ENCODE measurements around the gene CABLES2.

The CABLES2 gene

DNA sequence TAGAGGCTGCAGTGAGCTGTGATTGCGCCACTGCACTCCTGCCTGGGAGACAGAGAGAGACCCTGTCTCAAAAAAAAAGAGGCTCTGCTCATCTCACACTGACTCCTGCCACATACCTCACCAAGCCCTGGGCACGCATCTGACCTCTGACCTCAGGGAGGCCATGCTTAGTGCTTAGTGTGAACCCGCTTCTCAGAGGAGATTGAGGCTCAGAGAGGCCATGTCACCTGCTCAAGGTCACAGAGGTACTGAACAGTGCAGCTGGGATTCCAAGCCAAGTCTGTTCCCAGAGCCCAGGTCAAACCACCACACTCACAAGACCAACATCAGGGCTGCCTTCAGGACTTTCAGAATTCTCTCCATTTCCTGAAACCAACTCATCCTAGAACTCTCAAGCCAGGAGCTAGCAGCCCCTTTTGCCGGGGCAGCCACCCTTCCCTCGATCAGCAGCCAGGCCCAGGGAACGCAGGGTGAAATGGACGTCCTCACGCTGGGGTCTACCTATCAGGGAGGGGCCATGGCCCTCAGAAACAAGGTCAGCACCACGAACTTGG, 2.9 kb downstream of the CABLES2 start:
- no peak overlapping the region for H3K27ac ChIP-seq (ENCODE audit: low read length)
- peaks cover 12% of the 10 kb centered on the region; the same call in 1 of the 2 replicates for H4K20me1 ChIP-seq (ENCODE audit: insufficient read depth, low read length)
- H3K36me3 ChIP-seq (replicated peaks; ENCODE audit: low read depth, low read length) = no peaks in the 10 kb centered on the region
- H2AFZ ChIP-seq (ENCODE audit: low read depth, low read length) = no peak overlapping the region
- H3K9ac ChIP-seq (ENCODE audit: low read length) = no peak overlapping the region
- H3K4me2 ChIP-seq (ENCODE audit: low read length) = no peak overlapping the region
- no peak overlapping the region for H3K4me3 ChIP-seq (ENCODE audit: low read length)
- H3K79me2 ChIP-seq (ENCODE audit: low read length) = peaks cover 31% of the 10 kb centered on the region
- H3K4me1 ChIP-seq (ENCODE audit: low read length) = peaks cover 18% of the 10 kb centered on the region
- no peak for TF ChIP-seq EZH2phosphoT487 (IDR thresholded peaks at IDR 0.05; ENCODE audit: low read depth)
- TF ChIP-seq, protein P1, sequence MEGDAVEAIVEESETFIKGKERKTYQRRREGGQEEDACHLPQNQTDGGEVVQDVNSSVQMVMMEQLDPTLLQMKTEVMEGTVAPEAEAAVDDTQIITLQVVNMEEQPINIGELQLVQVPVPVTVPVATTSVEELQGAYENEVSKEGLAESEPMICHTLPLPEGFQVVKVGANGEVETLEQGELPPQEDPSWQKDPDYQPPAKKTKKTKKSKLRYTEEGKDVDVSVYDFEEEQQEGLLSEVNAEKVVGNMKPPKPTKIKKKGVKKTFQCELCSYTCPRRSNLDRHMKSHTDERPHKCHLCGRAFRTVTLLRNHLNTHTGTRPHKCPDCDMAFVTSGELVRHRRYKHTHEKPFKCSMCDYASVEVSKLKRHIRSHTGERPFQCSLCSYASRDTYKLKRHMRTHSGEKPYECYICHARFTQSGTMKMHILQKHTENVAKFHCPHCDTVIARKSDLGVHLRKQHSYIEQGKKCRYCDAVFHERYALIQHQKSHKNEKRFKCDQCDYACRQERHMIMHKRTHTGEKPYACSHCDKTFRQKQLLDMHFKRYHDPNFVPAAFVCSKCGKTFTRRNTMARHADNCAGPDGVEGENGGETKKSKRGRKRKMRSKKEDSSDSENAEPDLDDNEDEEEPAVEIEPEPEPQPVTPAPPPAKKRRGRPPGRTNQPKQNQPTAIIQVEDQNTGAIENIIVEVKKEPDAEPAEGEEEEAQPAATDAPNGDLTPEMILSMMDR (IDR thresholded peaks at IDR 0.05; ENCODE audit: low read depth, low read length) = no peak
- H3K9me3 ChIP-seq (ENCODE audit: insufficient read depth, low read length) = no peaks in the 10 kb centered on the region
- H3K27me3 ChIP-seq (ENCODE audit: low read depth, low read length) = no peaks in the 10 kb centered on the region

DNA sequence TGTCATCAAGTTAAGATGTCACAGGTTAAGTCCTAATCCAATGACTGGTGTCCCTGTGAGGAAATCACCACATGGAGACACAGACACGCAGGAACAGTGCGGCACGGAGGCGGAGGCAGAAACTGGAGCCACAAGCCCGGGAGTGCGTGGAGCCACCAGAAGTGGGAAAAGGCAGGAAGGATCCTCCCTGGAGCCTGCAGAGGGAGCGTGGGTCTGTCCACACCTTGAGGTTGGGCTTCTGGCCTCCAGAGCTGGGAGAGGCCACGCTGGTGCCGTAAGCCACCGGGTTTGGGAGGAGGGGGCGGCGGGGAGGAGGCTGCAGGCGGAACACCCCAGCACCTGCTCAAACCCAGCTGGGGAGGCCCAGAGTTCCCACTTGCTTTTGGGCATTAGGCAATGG, 3.8 kb downstream of the CABLES2 start:
- Histone ChIP-seq H3K4me1 (ENCODE audit: low read length) (peaks cover 18% of the 10 kb centered on the region), H3K9ac (ENCODE audit: low read length) (no peak overlapping the region), H3K27ac (ENCODE audit: low read length) (no peak overlapping the region), H2AFZ (ENCODE audit: low read depth, low read length) (no peak overlapping the region), H3K9me3 (ENCODE audit: insufficient read depth, low read length) (no peaks in the 10 kb centered on the region), H3K27me3 (ENCODE audit: low read depth, low read length) (no peaks in the 10 kb centered on the region), H3K36me3 (replicated peaks; ENCODE audit: low read depth, low read length) (no peaks in the 10 kb centered on the region), H4K20me1 (ENCODE audit: insufficient read depth, low read length) (peaks cover 12% of the 10 kb centered on the region; the same call in 1 of the 2 replicates), H3K79me2 (ENCODE audit: low read length) (peaks cover 31% of the 10 kb centered on the region), H3K4me2 (ENCODE audit: low read length) (no peak overlapping the region), H3K4me3 (ENCODE audit: low read length) (no peak overlapping the region)
- no peak for TF ChIP-seq EZH2phosphoT487 (IDR thresholded peaks at IDR 0.05; ENCODE audit: low read depth)
- TF ChIP-seq, protein P1 (IDR thresholded peaks at IDR 0.05; ENCODE audit: low read depth, low read length) = no peak

DNA sequence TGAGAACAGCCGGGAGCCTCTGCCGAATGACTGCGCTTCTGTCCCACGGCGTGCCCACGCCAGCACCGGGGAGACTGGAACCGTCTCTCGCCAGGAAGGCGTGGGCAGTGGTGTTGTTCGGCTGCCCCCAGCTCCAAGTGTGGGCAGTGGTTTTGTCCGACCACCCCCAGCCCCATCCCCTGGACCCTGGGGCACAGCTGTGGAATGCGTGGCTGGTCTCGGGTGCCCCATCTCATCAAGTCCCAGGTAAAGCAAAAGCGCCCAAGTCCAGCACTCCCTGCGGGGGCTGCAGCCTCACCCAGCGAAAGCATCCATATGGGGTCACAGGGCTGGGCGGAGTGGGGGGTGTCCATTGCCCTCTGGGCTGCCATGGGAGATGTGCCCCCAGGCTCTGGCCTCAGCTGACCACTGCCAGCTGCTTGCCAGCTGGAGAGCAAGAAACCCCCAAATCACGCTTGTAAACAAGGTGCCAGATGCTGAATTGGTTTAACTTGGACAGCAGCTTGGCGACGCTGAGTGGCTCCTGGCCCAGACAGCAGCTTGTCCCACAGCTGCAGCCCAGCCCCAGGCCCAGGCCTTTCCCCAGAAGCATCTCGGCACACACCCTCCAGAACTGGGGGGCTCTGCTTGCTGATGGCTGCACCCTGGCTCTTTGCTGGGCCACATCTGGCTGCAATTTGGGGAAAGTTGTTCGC, 4.5 kb downstream of the CABLES2 start:
- peaks cover 12% of the 10 kb centered on the region for H3K4me1 ChIP-seq (ENCODE audit: low read length)
- H2AFZ ChIP-seq (ENCODE audit: low read depth, low read length) = no peak overlapping the region
- no peak overlapping the region for H3K9ac ChIP-seq (ENCODE audit: low read length)
- no peaks in the 10 kb centered on the region for H3K36me3 ChIP-seq (replicated peaks; ENCODE audit: low read depth, low read length)
- H4K20me1 ChIP-seq (ENCODE audit: insufficient read depth, low read length) = peaks cover 12% of the 10 kb centered on the region; the same call in 1 of the 2 replicates
- no peaks in the 10 kb centered on the region for H3K27me3 ChIP-seq (ENCODE audit: low read depth, low read length)
- no peak overlapping the region for H3K4me2 ChIP-seq (ENCODE audit: low read length)
- no peaks in the 10 kb centered on the region for H3K9me3 ChIP-seq (ENCODE audit: insufficient read depth, low read length)
- no peak overlapping the region for H3K4me3 ChIP-seq (ENCODE audit: low read length)
- no peak overlapping the region for H3K27ac ChIP-seq (ENCODE audit: low read length)
- no peak for TF ChIP-seq EZH2phosphoT487 (IDR thresholded peaks at IDR 0.05; ENCODE audit: low read depth)
- TF ChIP-seq, protein P1 (IDR thresholded peaks at IDR 0.05; ENCODE audit: low read depth, low read length) = no peak
- peaks cover 31% of the 10 kb centered on the region for H3K79me2 ChIP-seq (ENCODE audit: low read length)

DNA sequence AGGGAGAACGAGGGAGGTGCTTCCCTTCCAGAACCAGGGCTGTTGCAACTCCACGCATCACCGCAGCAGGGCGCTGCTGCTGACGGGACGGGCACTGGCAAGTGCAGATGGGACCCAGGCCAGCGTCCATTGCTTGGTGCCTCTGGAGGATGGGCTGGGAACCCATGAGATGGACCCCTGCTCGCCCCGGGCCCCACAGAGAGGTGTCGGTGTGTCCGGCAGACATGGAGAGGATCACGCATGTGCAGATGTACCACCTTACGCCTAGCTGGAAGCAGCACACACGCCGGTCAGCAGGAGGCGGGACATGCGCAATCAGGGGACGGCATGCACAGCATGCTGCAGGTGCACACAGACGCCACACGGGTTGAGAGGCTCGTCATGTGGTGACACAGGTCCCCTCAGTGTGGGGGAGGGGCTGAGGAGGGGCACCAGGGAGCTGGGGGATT, 5.7 kb downstream of the CABLES2 start:
- no peak overlapping the region for H3K4me2 ChIP-seq (ENCODE audit: low read length)
- H3K27ac ChIP-seq (ENCODE audit: low read length) = no peak overlapping the region

More for the DNA sequence above, 5.7 kb downstream of the CABLES2 start:
- Histone ChIP-seq H3K4me1 (ENCODE audit: low read length) (peaks cover 9% of the 10 kb centered on the region), H3K9ac (ENCODE audit: low read length) (no peak overlapping the region), H3K27me3 (ENCODE audit: low read depth, low read length) (no peaks in the 10 kb centered on the region), H3K4me3 (ENCODE audit: low read length) (no peak overlapping the region), H3K79me2 (ENCODE audit: low read length) (peaks cover 25% of the 10 kb centered on the region), H2AFZ (ENCODE audit: low read depth, low read length) (no peak overlapping the region), H3K36me3 (replicated peaks; ENCODE audit: low read depth, low read length) (no peaks in the 10 kb centered on the region), H4K20me1 (ENCODE audit: insufficient read depth, low read length) (peaks cover 12% of the 10 kb centered on the region; the same call in 1 of the 2 replicates), H3K9me3 (ENCODE audit: insufficient read depth, low read length) (no peaks in the 10 kb centered on the region)
- TF ChIP-seq EZH2phosphoT487 (IDR thresholded peaks at IDR 0.05; ENCODE audit: low read depth) = no peak
- TF ChIP-seq, protein P1 (IDR thresholded peaks at IDR 0.05; ENCODE audit: low read depth, low read length) = no peak
